Stimulated activated CD4-positive, alpha-beta T cell treated with anti-CD3 and anti-CD28 coated beads, Interleukin-2, amount 100 ng/mL, for 24 hours (primary cell): ENCODE data around the gene TRAPPC3L.

Source experiments
- DNase-seq, 2 donors: peaks; one replicate each; pipeline ENCODE4 v3.0.0-alpha.2; 2020

TRAPPC3L gene

DNA sequence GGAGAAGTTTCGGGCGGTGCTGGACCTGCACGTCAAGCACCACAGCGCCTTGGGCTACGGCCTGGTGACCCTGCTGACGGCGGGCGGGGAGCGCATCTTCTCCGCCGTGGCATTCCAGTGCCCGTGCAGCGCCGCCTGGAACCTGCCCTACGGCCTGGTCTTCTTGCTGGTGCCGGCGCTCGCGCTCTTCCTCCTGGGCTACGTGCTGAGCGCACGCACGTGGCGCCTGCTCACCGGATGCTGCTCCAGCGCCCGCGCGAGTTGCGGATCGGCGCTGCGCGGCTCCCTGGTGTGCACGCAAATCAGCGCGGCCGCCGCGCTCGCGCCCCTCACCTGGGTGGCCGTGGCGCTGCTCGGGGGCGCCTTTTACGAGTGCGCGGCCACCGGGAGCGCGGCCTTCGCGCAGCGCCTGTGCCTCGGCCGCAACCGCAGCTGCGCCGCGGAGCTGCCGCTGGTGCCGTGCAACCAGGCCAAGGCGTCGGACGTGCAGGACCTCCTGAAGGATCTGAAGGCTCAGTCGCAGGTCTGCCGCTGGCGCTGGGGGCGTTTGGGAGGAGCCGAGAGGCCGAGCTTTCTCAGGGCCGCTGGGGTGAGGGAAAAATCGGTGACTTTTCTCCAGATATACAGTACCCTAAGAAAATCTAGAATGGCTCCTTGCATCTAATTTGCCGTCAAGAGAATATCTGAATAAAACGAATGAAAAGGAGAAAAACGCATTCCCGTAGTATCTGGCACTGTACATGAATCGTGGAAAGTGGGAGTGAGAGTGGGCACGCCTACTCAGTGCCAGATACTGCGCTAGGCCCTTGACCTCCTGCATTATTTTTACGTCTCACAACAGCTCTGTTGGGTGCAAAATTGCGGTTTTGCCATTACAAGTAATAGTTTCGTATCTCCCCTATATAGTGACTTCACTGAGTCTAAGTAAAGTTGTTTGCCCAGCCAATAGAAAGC lies 83.3 kb downstream of the TRAPPC3L start:
- DNase-seq = peak; percentile 37 to 65

DNA sequence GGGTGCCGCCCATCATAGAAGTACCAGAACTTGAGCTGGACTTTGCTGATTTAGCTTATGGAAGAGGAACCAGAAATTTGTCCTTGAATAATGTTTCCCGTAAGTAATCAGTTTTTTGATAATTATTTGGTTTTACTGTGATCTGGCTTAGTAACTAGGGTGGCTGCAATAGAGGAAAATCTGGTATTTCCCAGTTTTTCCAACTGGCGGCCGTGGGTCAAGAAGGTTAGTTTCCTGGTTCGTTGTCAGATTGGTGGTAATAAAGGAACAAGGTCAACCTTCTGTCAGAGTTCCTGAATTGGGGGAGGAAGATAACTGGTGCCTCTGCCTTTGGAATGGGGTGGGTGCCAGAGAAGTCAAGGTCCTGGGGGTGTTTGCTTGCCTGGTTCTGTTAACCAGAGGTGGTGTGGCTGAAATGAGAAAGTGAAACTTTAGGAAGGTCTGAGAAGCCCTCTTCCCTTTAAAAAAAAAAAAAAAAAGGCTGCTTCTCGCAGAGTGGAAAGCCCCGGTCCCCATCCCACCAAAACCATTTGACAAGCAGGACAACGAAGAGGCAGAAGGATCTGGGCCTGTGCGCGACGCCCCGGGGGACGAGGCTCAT lies 84.1 kb downstream of the TRAPPC3L start, which contains the start of gene CALHM6:
Gene CALHM6, plus strand, starts transcription at position 45 of the 601 bp plus-strand sequence. Its CDS starts 555 bp downstream, at position 600.
- DNase-seq = no peak

DNA sequence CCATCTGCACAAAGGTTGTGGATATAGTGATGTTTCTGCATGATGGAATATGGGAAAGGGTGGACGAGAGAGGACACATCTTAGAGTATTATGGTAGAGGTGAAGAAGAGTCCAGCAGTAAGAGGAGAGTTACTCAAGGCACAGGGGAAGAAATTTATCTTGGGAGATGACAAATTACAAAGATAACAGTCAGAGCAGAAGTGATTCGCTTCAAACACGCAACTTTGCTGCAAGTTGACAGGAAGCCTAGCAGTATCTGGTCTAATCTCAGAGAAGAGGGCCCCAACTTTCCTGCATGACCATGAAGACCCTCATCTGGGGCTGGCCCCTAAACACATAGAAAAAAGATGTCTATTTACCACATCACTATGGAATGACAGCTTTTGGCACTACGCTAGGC lies 85.6 kb downstream of the TRAPPC3L start:
- DNase-seq = no peak

DNA sequence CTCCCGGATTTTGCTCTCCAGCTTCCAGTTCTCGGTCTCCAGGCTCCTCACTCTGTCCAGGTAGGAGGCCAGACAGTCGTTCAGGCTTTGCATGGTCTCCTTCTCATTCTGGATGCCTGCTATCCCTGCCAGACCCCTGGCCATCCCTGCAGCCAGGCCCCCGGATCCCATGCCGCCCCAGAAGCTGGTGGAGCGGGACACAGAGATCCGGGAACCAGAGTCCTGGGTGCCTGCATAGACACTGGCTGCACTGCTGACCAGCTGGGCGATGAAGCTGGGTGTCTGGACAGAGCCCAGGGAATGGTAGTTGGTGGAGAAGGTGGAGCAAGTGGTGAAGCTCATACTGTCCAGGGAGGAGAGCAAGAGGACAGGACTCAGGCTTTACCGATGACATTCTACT lies 87.2 kb downstream of the TRAPPC3L start:
- no peak for DNase-seq

DNA sequence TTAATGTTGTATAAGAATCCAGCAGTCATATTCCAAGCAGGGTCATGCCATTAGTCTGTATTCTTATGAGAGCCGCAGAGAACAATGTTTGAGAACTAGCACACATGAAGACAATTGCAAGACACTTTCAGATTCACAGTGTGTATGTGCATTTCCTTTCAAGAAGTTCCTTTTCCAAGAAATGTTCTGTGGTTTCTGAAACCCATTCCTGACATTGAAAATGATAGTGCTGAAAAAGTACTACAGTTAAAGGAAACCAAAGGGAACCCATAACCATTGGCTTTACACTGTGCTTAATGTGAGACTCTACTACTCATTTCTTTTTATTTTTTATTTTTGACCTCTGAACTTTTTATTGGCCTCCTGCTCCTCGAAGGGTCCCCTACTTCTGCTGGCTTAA lies 88.6 kb downstream of the TRAPPC3L start:
- no peak for DNase-seq

DNA sequence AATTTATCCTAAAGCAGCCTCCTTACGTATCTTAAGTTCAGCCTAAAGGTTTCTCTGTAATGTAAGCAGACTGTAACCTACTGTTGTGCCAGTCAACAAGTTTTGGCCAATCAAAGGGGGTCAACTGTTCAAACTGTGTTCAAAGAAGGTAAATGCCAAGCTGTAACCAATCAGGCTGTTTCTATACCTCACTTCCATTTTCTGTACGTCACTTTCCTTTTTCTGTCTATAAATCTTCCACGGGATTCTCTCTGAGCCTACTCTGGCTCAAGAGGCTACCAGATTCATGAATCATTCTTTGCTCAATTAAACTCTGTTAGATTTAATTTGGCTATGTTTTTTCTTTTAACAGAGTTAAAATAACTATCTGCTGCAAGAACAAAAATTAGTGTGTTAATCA lies 89.4 kb downstream of the TRAPPC3L start:
- no peak for DNase-seq

DNA sequence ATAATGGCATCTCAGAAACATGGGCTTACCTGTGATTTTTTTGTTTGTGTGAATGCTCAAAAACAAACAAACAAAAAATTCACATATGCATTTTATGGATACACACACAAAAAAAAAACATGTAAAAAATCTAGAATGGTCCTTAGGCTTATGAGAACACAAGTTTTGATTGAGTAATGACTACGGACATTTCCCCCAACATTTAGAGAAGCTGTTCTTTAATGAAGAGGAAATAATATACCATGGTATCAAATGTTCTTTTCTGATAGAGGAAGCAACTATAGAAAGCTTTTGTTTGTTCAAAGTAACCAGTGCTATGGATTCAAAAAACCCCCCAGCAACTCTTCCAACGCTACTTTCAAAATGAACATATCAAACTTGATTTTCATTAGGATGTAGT lies 93.0 kb downstream of the TRAPPC3L start:
- DNase-seq = no peak

DNA sequence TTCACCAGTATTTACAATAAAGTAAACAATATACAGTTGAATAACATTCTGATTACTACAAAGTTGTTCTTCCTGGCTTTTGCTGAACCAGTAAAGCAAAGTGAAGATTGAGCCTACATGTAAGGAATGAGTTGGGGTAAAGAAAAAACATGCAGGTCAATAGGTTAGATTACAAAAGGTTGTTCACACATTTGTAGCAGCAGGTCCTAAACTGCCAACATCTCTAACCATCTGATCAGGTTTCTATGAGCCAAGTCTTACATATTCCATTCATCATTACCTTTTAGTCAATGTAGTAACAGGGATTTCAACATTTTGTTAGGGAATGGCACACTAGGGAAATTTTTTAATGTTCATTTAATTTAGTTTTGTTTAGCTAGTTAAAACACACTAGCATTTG lies 93.6 kb downstream of the TRAPPC3L start:
- DNase-seq = no peak

DNA sequence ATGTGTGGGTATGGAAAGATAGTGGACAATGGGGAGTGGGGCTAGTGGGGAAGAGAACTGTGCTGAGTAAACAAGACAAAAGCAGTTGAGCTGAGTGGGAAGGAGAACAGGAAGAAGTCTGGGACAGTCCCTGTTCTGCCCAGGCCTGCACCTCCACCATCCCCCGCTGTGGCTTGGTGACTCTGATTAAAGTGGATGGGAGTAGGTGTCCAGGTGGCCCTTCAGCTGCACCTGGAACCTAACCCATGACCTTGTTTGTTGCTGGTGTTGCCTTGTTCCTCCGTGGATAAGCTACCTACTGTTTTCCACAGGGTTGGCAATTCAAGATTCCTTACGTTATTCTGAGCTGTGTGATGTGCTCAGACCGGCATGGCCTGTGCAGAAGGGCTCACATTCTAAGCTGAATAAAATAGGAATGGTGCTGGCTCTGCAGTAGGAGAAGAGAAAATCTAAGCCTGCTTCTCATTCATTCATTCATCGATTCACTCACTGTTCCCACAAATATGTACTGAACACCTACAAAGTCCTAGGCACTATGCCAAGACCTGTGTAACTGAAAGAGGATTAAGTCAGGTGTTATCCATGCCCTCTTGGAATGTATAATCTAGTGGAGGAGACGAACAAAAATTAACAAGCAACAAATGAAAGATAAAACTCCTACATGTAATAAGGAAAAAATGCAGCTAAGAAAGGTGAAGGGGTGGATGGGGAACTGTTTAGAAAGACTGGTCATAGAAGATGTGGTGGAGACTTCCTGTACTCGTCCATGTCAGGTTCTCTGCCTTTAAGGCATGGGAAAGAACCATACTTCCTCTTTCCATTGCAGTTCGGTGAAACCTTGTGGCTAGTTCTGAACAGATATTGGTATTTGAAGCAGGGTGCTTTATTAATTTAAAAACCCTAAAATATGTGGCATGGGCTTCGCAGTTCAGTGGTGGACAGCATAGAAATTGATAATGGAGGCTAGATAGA lies 94.4 kb downstream of the TRAPPC3L start:
- no peak for DNase-seq

DNA sequence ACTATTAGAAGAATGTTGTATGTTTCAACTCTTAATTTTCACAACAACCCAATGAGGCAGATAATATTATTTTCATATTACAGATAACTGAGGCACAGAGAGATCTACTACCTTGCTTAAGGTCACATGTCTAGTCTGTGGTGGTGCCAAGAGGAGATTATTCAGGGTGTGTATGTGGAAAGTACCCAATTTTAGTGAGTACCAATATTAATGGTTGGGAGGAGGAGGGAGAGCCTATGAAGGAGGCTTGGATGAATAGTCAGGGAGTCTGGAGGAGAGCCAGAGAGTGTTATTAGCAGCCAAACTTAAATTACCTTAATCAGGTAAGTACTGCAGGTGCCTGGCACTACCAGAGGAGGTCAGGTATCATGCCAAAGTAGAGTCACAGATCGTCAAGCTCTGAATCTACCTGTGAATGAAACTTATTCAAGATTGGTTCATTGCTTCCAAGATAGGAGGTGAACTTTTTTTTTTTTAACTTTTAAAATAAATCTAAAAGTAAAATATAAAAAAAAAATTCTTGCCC lies 95.2 kb downstream of the TRAPPC3L start:
- no peak for DNase-seq

DNA sequence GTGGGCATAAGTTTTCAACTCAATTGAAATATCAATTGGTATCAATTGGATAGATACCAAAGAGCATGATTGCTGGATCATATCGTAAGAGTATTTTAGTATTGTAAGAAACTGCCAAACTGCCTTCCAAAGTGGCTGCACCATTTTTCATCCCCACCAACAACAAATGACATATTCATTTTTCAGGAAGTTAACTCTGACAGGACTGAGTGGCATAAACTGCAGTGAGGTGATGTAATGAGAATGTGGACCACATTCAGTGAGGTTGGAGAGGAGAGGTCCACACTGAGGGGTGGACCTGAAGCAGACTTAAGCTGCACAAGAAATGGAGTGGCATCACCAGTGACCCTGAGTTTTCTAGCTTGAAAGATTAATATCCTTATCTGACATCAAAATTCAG lies 95.9 kb downstream of the TRAPPC3L start:
- no peak for DNase-seq

DNA sequence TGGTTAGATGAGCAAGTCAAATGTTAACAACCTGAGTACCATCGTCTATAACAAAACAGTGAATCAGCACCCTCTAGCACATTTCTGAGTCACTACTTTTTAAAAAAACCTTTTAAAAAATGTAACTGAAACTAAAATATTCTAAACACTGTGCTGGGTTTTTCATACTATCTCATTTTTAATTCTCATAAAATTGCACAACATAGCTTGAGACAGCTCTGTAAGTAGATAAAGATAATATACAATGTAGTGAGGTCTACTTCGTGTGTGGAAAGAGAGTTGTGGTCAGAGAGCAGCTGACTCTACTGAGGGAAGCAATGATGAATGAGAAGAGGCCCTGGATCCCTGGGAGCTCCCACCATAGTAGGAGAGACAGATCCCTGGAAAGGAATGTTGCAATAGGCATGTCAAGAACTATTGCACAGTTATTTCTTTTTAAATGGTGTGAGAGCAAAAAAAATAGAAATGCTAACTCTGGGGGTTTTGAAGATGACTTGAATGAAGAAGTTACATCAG lies 97.9 kb downstream of the TRAPPC3L start:
- no peak for DNase-seq

DNA sequence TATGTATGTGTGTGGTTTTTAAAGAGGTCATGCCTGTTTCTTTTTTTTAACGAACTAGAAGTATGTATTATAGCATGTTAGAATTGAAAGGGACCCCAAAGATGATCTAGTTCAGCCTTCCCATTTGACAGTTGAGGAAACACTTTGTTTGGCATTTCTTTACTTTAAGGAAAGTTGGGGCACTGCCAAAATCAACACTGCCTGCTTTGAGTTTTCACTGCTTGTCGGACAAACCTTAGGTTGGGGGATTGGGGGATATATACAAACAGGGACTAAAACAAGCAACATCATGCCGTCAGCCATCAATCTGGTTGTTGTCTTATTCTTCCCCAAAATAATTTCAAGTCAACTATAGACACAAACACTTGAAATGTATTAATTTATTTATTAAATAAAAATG lies 98.4 kb downstream of the TRAPPC3L start:
- no peak for DNase-seq

DNA sequence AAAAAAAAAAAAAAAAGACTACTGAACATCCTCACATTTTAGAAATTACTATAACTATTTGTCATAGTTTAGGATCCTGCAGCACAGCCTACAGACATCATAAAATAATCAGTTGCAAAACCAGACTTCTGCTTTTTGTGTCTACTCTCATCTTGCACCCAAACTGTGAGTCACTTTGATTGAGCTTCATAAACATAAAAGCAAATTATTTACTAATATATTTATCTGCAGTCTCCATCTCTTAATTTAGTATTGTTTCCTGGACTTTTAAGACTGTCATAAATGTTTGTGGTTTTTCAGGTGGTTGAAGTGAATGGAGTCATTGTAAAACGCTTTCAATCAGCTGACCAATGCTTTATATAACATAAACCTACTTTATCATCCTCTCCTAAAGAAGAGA lies 99.1 kb downstream of the TRAPPC3L start:
- DNase-seq = no peak

DNA sequence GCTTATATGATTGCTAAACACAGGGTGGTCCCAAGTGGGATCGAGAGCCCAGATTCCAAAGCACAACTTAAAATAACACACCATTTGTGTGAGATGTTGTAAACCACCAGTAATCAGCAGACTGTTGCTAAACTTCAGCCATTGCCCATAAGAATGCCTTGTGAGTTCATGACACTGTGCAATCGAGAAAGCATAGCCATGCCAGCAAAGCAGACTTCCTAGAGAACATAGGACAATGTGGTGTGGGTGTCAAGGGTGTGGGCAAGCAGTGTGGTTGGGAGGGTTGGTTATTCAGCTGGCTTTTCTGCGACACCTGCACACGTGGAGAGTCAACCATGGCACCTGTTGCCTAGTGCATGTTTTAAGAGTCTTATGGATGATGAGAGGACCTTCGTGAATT lies 100.4 kb downstream of the TRAPPC3L start:
- DNase-seq = no peak
